Neural cell (in vitro differentiated cells): ENCODE data around the gene SLC49A4.

Experiments
- POLR2AphosphoS5 ChIP-seq: IDR thresholded peaks from 2 replicates; pipeline ENCODE4 v1.6.1; 2012
- TF ChIP-seq, protein P1 (sequence below): fragments of 450-650 bp; IDR thresholded peaks from 2 replicates; pipeline ENCODE4 v1.5.1; 2014; ENCODE audit warnings: antibody characterized with exemption, mild to moderate bottlenecking, moderate library complexity; ENCODE audit not compliant: poor library complexity, severe bottlenecking

DNA sequence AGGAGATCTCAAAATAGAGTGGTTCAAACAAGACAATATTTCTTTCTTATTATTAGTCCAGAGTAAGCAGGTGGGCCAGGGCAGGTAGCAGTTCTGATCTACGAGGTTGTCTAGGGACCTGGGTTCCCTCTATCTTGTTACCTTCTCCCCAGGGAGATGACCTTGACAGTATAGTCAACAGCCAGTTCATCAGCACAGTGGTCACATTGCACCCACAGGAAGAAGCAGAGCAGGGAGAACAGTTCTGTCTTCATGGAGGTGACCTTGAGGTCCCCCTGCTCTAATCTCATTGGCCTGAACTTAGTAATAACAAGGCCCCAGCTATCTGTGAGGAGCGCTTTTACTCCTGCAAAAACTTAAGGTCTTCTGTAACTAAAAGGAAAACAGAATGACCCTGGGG is 21.7 kb downstream of the SLC49A4 start:
- no peak for TF ChIP-seq POLR2AphosphoS5
- TF ChIP-seq, protein P1, sequence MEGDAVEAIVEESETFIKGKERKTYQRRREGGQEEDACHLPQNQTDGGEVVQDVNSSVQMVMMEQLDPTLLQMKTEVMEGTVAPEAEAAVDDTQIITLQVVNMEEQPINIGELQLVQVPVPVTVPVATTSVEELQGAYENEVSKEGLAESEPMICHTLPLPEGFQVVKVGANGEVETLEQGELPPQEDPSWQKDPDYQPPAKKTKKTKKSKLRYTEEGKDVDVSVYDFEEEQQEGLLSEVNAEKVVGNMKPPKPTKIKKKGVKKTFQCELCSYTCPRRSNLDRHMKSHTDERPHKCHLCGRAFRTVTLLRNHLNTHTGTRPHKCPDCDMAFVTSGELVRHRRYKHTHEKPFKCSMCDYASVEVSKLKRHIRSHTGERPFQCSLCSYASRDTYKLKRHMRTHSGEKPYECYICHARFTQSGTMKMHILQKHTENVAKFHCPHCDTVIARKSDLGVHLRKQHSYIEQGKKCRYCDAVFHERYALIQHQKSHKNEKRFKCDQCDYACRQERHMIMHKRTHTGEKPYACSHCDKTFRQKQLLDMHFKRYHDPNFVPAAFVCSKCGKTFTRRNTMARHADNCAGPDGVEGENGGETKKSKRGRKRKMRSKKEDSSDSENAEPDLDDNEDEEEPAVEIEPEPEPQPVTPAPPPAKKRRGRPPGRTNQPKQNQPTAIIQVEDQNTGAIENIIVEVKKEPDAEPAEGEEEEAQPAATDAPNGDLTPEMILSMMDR, result no peak
